Activated CD4-positive, alpha-beta T cell treated with anti-CD3 and anti-CD28 coated beads for 36 hours (primary cell): ENCODE measurements around the gene ALPI. TPM values are rescaled to one million over a fixed set of nuclear protein-coding genes. Genes with fewer than 3 reads are reported as not detected.

Source experiments
- ATAC-seq: fragments of 200-7000 bp; cut with Tn5 transposase; one replicate; pipeline ENCODE4 v1.10.0; 2021; ENCODE audit warnings: mild to moderate bottlenecking, moderate library complexity
- CTCF ChIA-PET: fragments of 350-600 bp; sonication (Branson Sonifier 250); formaldehyde crosslinking; loops from one replicate; lab custom pipeline; 2021; ENCODE audit warnings: antibody characterized with exemption; lab: Charles Lee
- POLR2A ChIA-PET: fragments of 350-600 bp; sonication (Branson Sonifier 250); formaldehyde crosslinking; loops from one replicate; lab custom pipeline; 2021; ENCODE audit warnings: antibody characterized with exemption, inconsistent platforms; lab: Charles Lee
- DNase-seq: peaks from one replicate; pipeline ENCODE4 v3.0.0-alpha.2; 2020
- H3K27ac Mint-ChIP-seq: one replicate; pipeline ENCODE4 v1.8.0; 2021; ENCODE audit warnings: mixed read lengths
- H3K27me3 Mint-ChIP-seq: one replicate; pipeline ENCODE4 v1.8.0; 2021; ENCODE audit warnings: mixed read lengths
- H3K36me3 Mint-ChIP-seq: one replicate; pipeline ENCODE4 v1.8.0; 2021; ENCODE audit warnings: low read depth, mixed read lengths
- H3K4me1 Mint-ChIP-seq: one replicate; pipeline ENCODE4 v1.8.0; 2021; ENCODE audit warnings: mixed read lengths
- H3K4me3 Mint-ChIP-seq: one replicate; pipeline ENCODE4 v1.8.0; 2021; ENCODE audit warnings: mild to moderate bottlenecking, moderate library complexity, mixed read lengths
- H3K9me3 Mint-ChIP-seq: one replicate; pipeline ENCODE4 v1.8.0; 2021; ENCODE audit warnings: low read depth, mixed read lengths
- intact Hi-C, 2 experiments: fragments of 100-400 bp; cut with DNase I in 1 of 2; cut with micrococcal nuclease in 1 of 2; formaldehyde crosslinking; loops; one replicate each; pipeline versions ENCODE4 v1.14.2 to v1.15.1; 2022 to 2024; cut with DNase I, micrococcal nuclease
- total RNA-seq, 2 experiments: library from RNA; stranded (reverse); gene quantifications; one replicate each; pipeline ENCODE4 v1.2.3, GENCODE V29; 2021

The ALPI gene
- total RNA-seq, 2 experiments from 2014 or later: not detected

DNA sequence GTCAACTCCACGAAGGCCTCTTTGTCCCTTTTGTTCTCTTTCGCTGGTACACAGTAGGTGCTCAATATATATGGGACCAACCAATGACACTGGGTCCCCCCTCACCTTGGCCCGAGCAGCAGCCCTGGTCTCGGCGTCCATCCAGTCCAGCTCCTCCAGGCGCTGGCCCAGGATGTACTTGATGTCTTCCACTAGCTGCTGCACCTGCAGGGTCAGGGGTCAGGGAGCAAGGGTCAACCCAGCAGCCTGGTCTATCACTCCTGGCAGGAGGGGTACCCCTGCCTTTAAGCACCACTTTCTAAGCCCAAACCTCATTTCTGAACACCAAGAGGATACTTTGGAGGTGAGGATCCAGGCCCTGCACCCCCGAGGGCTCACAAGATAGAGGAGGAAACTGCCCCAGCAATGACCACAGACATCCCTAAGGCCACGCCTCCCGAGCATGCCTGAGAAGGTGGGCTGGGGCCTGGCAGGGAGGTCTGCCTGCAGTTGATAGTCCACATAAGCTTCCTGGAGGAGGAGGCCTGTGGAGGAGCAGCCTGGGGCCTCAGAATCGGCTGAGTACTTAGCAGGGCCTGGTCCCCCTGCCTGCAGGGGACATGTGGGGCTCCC is 27.5 kb downstream of the ALPI start:
- no peak for ATAC-seq
- Mint-ChIP-seq H3K4me1 (peaks cover 3% of the 10 kb centered on the region), H3K27me3 (peaks cover 20% of the 10 kb centered on the region), H3K9me3 (no peaks in the 10 kb centered on the region), H3K27ac (no peak overlapping the region), H3K36me3 (no peaks in the 10 kb centered on the region), H3K4me3 (no peak overlapping the region)
- intact Hi-C loops: no loop called here
- POLR2A ChIA-PET: no interaction called here
- CTCF ChIA-PET: interaction anchor here (1.0 kb wide), 1 partner anchor 48 kb away, joined by 3 read pairs; no protein-coding TSS in a partner anchor
- no peak for DNase-seq

- POLR2A ChIA-PET: no interaction called here
- CTCF ChIA-PET: interaction anchor here (1.0 kb wide), 1 partner anchor 48 kb away, joined by 3 read pairs; no protein-coding TSS in a partner anchor
- Mint-ChIP-seq H3K36me3 (no peaks in the 10 kb centered on the region), H3K4me3 (no peak overlapping the region), H3K4me1 (peaks cover 3% of the 10 kb centered on the region), H3K27ac (no peak overlapping the region), H3K9me3 (no peaks in the 10 kb centered on the region), H3K27me3 (peaks cover 25% of the 10 kb centered on the region)
- ATAC-seq (no peak), DNase-seq (no peak)
- intact Hi-C loops: no loop called here
Measured at GRCh38 chr2:232483923-232484627, 28.1 kb downstream of the ALPI start.

GRCh38 chr2:232484628-232485347 is 28.8 kb downstream of the ALPI start:
- no peak overlapping the region for H3K27ac Mint-ChIP-seq
- DNase-seq (no peak), ATAC-seq (no peak)
- POLR2A ChIA-PET: no interaction called here
- peaks cover 29% of the 10 kb centered on the region for H3K27me3 Mint-ChIP-seq
- H3K4me3 Mint-ChIP-seq: no peak overlapping the region
- no peaks in the 10 kb centered on the region for H3K9me3 Mint-ChIP-seq
- CTCF ChIA-PET: interaction anchor here (1.0 kb wide), 1 partner anchor 49 kb away, joined by 3 read pairs; no protein-coding TSS in a partner anchor
- intact Hi-C loops: no loop called here
- H3K4me1 Mint-ChIP-seq: peaks cover 3% of the 10 kb centered on the region
- H3K36me3 Mint-ChIP-seq: no peaks in the 10 kb centered on the region

- peaks cover 3% of the 10 kb centered on the region for H3K4me1 Mint-ChIP-seq
- CTCF ChIA-PET: interaction anchor here (0.6 kb wide), 1 partner anchor 10 kb away, joined by 4 read pairs; no protein-coding TSS in a partner anchor
- intact Hi-C loops: no loop called here
Measured at GRCh38 chr2:232485348-232485756, 29.4 kb downstream of the ALPI start.

GRCh38 chr2:232485757-232486557 is 30.0 kb downstream of the ALPI start:
- peaks cover 31% of the 10 kb centered on the region for H3K27me3 Mint-ChIP-seq
- no peak overlapping the region for H3K4me3 Mint-ChIP-seq
- ATAC-seq (no peak), DNase-seq (no peak)
- peaks cover 3% of the 10 kb centered on the region for H3K4me1 Mint-ChIP-seq
- POLR2A ChIA-PET: no interaction called here
- CTCF ChIA-PET: interaction anchor here (0.6 kb wide), 1 partner anchor 10 kb away, joined by 4 read pairs; no protein-coding TSS in a partner anchor
- no peaks in the 10 kb centered on the region for H3K9me3 Mint-ChIP-seq
- H3K36me3 Mint-ChIP-seq: no peaks in the 10 kb centered on the region
- H3K27ac Mint-ChIP-seq: no peak overlapping the region
- intact Hi-C loops: no loop called here

More at GRCh38 chr2:232485348-232485756, 29.4 kb downstream of the ALPI start:
- no peak overlapping the region for H3K27ac Mint-ChIP-seq
- POLR2A ChIA-PET: no interaction called here
- ATAC-seq (no peak), DNase-seq (no peak)
- peaks cover 31% of the 10 kb centered on the region for H3K27me3 Mint-ChIP-seq
- H3K4me3 Mint-ChIP-seq: no peak overlapping the region
- H3K9me3 Mint-ChIP-seq: no peaks in the 10 kb centered on the region
- H3K36me3 Mint-ChIP-seq: no peaks in the 10 kb centered on the region

- no peaks in the 10 kb centered on the region for H3K36me3 Mint-ChIP-seq
- no peak overlapping the region for H3K4me3 Mint-ChIP-seq
- no peak overlapping the region for H3K27ac Mint-ChIP-seq
- ATAC-seq (no peak), DNase-seq (no peak)
- peaks cover 3% of the 10 kb centered on the region for H3K4me1 Mint-ChIP-seq
- H3K9me3 Mint-ChIP-seq: no peaks in the 10 kb centered on the region
- POLR2A ChIA-PET: no interaction called here
- CTCF ChIA-PET: interaction anchor here (0.6 to 0.7 kb wide), 2 partner anchors 65 to 154 kb away, joined by 3 read pairs; no protein-coding TSS in a partner anchor
- intact Hi-C loops: no loop called here
- peaks cover 31% of the 10 kb centered on the region for H3K27me3 Mint-ChIP-seq
Measured at GRCh38 chr2:232486558-232487384, 30.8 kb downstream of the ALPI start.

GRCh38 chr2:232487385-232488096 is 31.6 kb downstream of the ALPI start, which contains the start of gene ECEL1:
ECEL1 (minus strand) TSS chr2:232487834; CDS start chr2:232486653, 1,181 bp downstream.
- H3K36me3 Mint-ChIP-seq: no peaks in the 10 kb centered on the region
- CTCF ChIA-PET: interaction anchor here (0.7 kb wide), 1 partner anchor 154 kb away, joined by 3 read pairs; no protein-coding TSS in a partner anchor
- H3K4me3 Mint-ChIP-seq: no peak within 1 kb of the TSS
- intact Hi-C loops: no loop called here
- DNase-seq: peak; percentile 34
- no peaks in the 10 kb centered on the region for H3K9me3 Mint-ChIP-seq
- POLR2A ChIA-PET: no interaction called here
- peaks cover 3% of the 10 kb centered on the region for H3K4me1 Mint-ChIP-seq
- ATAC-seq: peak; percentile 25
- H3K27ac Mint-ChIP-seq: no peak within 1 kb of the TSS
- H3K27me3 Mint-ChIP-seq: peaks cover 31% of the 10 kb centered on the region

DNA sequence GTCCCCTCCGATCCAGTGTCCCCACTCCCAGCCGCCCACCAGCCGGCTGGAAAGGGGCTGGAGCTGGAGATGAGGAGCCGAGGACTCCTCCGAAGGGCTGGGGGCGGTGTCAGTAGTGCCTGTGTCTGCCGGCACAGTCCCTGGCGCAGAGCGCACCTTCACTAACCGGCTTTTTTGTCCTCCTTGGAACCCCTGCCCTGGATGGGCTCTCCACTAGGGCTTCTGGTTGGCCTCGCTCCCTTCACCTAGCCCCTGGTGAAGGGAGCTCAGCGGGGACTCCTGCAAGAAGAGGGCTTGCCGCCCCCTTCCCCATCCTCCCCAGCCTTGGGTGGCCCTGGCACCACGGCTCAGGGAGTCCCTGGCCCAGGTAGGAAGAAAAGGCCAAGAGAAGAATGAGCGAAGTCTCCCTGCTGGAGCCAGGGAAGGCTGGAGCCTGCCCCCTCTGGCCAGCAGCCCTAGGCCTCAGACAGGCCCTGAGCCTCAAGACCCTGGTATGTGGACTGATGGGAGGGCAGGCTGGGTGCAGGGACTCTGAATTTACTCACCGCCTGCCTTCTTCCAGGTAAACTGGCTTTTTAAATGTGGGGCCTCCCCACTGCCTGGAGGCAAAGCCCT is 32.3 kb downstream of the ALPI start:
- POLR2A ChIA-PET: no interaction called here
- no peaks in the 10 kb centered on the region for H3K36me3 Mint-ChIP-seq

DNA sequence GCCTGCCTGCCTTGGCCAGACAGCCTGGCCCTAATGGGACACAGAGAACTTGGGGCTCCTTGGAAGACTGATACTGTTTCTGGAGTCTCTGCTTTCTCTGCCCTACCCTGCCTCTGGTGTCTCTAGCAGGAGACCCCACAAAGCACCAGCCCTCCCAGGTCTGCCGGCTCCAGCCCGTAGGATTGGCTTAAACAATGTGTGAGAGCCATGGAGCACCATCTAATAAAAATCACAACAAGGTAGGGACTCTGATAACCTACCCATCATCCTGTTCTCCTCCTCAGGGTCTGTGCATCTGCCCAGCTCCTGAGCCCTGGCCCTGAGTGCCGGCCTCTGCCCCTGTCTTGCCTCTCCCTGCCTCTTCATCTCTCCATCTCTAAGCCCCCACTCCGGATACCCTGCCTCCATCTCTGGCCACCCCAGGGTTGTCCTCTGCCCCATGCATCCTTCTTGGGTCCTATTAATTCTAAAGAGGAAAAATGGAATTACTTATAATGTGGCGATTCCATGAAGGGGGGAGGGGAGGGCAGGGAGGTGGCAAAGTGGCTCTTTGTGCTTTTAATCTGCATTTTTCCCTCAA is 32.9 kb downstream of the ALPI start:
- Mint-ChIP-seq H3K4me1 (peaks cover 3% of the 10 kb centered on the region), H3K4me3 (no peak overlapping the region), H3K36me3 (no peaks in the 10 kb centered on the region), H3K27ac (no peak overlapping the region), H3K9me3 (no peaks in the 10 kb centered on the region), H3K27me3 (peaks cover 31% of the 10 kb centered on the region)
- POLR2A ChIA-PET: no interaction called here
- ATAC-seq: no peak
- intact Hi-C loops: no loop called here
- CTCF ChIA-PET: interaction anchor here (0.6 kb wide), 1 partner anchor 257 kb away, joined by 5 read pairs; no protein-coding TSS in a partner anchor
- no peak for DNase-seq

More for the DNA sequence above, 32.3 kb downstream of the ALPI start:
- DNase-seq (no peak), ATAC-seq (no peak)
- CTCF ChIA-PET: interaction anchor here (0.6 kb wide), 1 partner anchor 256 kb away, joined by 5 read pairs; no protein-coding TSS in a partner anchor
- intact Hi-C loops: no loop called here
- peaks cover 3% of the 10 kb centered on the region for H3K4me1 Mint-ChIP-seq
- no peak overlapping the region for H3K27ac Mint-ChIP-seq
- H3K27me3 Mint-ChIP-seq: peaks cover 31% of the 10 kb centered on the region
- H3K9me3 Mint-ChIP-seq: no peaks in the 10 kb centered on the region
- no peak overlapping the region for H3K4me3 Mint-ChIP-seq
